Activated naive CD4-positive, alpha-beta T cell treated with Interleukin-2 at 50 U/mL for 16 hours (primary cell): ENCODE results near the gene ASMTL.

Experiments used
- DNase-seq: peaks from one replicate; pipeline ENCODE4 v3.0.0-alpha.2; 2020

ASMTL gene

GRCh38 chrX:1403228-1403627, 49.5 kb downstream of the ASMTL start:
- DNase-seq = no peak

DNA sequence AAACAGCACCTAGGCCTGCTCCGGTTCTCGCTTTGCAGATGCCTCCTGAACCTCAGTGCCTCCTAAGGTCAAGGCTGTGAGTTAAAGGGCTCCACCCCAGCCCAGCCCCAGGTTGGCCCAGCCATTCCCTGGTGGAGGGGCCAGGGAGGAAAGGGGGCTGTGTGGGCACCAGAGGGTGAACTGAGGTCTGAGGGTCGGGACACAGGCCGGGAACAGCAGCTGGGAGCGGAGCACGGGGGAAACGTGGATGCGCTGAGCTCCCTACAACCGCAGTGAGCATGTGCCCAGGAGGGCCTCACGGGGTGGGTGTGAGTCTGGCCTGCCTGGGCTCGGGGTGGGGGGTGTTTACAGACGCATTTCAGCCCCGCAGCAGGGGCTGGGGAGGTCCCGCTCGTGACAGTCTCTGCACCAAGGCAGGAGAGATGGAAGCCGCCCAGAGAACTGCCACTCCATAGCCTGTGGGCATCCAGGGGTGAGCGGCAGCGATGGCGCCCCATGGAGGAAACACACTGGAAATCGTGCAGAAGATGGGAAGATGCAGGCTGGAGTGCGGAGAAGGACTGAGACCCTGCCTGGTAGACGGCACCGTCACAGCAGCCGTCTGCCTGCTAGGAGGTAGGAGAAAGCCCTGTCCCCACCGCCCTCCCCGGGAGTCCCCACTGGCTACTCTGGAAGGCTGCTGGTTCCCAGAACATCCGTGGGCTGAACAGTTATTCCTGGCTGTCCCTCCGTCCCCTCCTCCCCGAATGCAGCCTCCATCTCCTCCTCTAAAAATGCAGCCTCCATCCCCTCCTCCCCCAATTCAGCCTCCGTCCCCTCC, 50.9 kb downstream of the ASMTL start:
- no peak for DNase-seq

DNA sequence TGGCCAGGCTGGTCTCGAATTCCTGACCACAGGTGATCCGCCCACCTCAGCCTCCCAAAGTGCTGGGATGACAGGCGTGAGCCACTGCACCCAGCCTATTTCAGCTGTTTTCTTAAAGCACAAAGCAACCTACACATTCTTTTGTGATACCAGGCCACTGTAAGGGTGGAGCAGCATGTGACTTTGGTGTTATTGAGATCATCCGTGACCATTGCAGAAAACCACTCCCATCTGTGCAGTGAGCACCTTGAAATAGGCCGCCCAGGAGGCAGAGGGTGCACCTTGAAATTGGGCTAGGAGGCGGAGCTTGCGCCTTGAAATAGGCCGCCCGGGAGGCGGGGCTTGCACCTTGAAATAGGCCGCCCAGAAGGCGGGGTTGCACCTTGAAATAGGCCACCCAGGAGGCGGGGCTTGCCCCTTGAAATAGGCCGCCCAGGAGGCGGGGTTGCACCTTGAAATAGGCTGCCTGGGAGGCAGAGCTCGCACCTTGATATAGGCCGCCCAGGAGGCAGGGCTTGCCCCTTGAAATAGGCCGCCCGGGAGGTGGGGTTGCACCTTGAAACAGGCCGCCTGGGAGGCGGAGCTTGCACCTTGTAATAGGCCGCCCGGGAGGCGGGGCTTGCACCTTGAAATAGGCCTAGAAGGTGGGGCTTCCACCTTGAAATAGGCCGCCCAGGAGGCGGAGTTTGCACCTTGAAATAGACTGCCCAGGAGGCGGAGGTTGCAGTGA, 51.8 kb downstream of the ASMTL start:
- no peak for DNase-seq

DNA sequence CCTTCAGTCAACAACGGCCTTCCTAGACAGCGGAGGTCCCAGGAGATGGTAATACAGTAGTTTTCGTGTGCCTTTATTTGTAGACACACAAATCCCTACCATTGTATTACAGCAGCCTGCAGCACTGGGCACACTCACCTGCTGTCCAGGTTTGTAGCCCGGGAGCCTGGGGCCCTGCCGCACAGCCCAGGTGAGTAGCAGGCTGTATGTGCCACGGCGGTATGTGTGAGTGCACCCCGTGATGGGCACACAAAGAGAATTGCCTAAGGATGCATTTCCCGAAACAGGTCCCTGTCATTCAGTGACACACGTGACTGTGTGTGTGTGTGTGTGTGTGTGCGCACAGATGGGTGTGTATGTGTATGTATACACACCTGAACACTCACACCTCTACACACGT, 52.7 kb downstream of the ASMTL start:
- no peak for DNase-seq

DNA sequence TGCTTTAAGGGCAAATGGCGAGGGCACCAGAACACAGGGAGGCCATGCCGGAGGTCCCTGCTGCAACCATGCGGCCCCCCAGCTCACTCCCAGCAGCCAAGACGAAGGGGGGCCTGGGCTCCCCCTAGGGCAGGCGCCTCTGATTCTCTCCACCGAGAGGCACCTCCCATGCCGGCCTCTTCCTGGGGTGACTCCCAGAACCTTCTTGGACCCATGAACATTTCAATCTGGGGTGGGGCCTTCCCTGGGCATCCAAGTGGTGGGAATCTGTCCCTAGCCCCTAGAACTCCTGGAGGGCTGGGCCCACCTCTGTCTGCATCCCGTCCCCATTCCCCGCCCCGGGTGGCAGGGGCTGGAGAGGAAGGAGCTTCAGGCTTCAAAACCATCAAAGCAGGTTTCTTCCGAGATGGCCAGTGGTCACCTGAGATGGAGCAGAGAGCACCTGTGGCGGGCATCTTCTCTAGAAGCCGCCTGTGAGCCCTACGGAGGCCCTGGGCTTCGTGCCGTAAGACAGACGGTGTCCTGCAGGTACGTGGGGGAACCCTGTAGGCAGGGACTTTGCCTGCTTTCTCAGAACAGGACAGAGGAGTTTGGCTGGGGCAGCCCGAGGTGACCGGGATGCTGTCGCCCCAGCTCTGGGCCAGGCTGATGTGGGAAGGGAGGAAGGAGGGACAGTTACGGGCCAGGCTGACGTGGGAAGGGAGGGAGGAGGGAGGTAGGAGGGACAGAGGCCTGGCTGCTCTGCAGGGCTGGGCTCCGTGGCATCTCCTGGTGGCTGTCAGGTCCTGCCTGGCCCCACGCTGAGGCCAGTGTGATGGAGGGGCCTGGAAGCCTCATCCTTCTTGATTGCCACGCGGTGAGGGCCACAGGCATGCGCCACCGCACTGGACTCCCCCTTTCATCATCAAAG, 54.0 kb downstream of the ASMTL start:
- DNase-seq = no peak

- DNase-seq = no peak
These were observed 55.1 kb downstream of the ASMTL start for GRCh38 chrX:1397441-1398270.

GRCh38 chrX:1397001-1397400, 55.7 kb downstream of the ASMTL start:
- DNase-seq = no peak

GRCh38 chrX:1395646-1396216, 57.0 kb downstream of the ASMTL start:
- no peak for DNase-seq

GRCh38 chrX:1394731-1395501, 57.8 kb downstream of the ASMTL start:
- no peak for DNase-seq

- DNase-seq = no peak
These were observed 58.7 kb downstream of the ASMTL start for GRCh38 chrX:1393871-1394615.

DNA sequence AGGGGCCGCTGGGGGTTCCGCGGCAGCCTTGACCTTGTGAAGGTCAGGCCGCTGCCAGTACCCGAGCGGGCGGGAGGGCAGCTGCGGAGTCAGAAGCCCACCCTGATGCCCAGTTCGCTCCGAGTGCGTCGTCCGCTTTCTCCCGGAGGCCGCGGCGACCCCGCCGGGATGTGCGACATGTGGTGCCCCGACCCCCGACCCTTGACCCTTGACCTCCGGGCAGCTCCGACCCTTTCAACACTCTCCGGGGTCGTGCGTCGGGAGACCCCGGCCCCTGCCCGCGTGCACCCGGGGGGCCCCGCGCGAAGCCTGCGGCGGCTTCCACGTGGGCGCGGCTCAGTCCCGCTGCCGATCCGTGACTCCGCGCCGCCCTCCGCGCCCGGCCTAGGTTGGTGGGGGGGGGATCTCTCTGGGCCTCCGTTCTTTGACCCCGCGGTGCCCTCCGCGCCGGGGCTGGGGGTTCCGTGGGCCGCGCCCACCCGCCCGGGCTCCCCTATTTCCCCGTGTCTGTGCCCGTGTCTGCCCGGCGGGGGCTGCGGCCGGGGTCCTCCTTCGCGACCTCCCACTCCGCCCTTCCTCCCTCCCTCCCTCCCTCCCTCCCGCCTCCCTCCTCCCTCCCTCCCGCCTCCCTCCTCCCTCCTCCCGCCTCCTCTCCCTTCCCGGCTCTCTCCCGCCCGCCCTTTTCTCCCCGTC, 60.2 kb downstream of the ASMTL start:
- peak; percentile 69 for DNase-seq

DNA sequence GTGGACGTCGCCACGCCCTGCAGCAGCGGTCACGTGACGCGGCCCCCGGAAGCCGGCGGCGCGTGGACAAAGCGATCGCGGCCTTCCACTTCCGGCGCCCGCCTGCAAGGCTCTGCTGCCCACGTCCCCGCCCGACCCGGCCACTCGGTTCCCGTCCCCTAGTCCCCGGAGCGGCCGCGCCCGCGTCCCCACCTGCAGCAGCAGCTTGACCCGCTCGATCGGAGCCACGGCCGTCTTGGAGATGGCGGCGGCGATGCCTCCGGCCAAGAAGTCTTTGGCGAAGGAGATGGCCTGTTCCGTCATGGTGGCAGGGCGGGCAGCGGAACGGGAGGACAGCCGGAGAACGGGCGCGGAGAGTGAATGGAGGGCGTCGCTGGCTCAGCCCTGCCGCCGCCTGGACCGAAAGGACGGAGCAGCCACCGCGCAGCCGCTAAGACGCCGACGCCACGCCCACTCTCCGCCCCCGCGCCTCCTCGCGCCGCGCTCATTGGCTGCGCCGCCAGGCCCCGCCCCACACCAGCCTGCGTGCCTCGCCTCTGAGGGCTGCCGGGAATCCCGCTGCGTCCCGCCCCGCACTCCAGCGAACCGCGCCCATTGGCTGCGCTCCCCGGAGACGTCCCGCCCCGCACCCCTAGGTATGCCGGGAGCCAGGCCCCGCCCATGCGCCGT, 60.9 kb downstream of the ASMTL start, which contains the start of gene SLC25A6:
SLC25A6 (minus strand) TSS at position 407 of the 669 bp plus-strand sequence; CDS start at position 303, 104 bp downstream.
- DNase-seq = peak; percentile 100

- DNase-seq = no peak
These were observed 61.4 kb downstream of the ASMTL start for GRCh38 chrX:1391370-1391706.

DNA sequence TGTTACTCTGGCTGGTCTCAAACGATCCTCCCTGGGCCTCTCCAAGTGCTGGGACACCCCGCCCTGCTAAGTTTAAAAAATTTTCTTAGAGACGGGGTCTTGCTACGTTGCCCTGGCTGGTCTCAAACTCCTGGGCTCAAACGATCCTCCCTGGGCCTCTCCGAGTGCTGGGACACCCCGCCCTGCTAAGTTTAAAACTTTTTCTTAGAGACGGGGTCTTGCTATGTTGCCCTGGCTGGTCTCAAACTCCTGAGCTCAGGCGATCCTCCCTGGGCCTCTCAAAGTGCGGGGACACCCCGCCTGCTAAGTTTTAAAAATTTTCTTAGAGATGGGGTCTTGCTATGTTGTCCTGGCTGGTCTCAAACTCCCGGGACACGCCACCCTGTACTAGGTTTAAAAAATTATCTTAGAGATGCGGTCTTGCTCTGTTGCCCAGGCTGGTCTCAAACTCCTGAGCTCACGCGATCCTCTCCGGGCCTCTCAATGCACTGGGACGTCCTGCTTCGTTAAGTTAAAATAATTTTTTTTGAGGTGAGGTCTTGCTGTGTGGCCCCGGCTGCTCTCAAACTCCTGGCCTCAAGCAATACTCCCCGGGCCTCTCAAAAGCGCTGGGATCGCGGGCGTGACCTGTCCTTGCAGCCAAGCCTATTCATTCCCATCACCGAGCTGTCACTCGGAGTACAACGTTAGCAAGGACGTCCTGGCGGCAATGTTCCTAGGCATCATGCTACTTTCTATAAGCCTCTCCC, 61.9 kb downstream of the ASMTL start:
- DNase-seq = no peak

GRCh38 chrX:1389993-1390285, 62.8 kb downstream of the ASMTL start:
- DNase-seq = no peak

DNA sequence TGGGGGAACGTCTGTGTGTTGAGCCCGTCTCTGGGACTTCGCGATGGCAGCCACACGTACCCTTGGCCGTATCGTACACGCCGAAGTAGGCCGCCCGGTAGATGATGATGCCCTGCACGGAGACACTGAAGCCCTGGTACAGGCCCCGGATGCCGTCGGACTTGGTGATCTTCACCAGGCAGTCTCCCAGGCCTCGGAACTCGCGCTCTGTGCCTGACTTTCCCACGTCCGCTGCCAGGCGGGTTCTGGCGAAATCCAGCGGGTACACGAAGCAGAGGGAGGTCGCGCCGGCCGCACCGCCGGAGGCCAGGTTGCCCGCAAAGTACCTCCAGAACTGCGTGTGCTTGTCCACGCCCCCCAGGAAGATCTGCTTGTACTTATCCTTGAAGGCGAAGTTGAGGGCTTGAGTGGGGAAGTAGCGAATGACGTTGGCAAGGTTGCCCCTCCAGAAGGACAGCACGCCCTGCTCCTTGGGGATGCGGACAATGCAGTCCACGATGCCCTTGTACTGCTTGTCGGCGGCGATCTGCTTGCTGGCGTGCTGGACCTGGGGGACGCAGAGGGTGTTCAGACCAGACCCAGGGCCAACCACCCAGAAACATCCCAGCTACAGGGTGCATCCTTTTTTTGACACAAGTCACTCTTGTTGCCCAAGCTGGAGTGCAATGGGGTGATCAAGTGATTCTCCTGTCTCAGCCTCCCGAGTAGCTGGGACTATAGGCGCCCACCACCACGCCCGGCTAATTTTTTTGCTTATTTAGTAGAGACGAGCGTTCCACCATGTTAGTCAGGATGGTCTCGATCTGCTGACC, 63.3 kb downstream of the ASMTL start:
- DNase-seq = no peak

GRCh38 chrX:1388651-1389050, 64.1 kb downstream of the ASMTL start:
- DNase-seq = no peak
